Measurements from ENCODE around the gene UNC93B1. TPM values are rescaled to one million over a fixed set of nuclear protein-coding genes. Genes with fewer than 3 reads are reported as not detected.

UNC93B1 gene, protein sequence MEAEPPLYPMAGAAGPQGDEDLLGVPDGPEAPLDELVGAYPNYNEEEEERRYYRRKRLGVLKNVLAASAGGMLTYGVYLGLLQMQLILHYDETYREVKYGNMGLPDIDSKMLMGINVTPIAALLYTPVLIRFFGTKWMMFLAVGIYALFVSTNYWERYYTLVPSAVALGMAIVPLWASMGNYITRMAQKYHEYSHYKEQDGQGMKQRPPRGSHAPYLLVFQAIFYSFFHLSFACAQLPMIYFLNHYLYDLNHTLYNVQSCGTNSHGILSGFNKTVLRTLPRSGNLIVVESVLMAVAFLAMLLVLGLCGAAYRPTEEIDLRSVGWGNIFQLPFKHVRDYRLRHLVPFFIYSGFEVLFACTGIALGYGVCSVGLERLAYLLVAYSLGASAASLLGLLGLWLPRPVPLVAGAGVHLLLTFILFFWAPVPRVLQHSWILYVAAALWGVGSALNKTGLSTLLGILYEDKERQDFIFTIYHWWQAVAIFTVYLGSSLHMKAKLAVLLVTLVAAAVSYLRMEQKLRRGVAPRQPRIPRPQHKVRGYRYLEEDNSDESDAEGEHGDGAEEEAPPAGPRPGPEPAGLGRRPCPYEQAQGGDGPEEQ
- total RNA-seq (10 to 100 TPM; 10.1 to 76.3 (median 21.1) TPM), polyA plus RNA-seq (10 to 100 TPM in 1 of 2 donors, 1 to 10 TPM in 1; 4.3 to 12.7 TPM), total RNA-seq (10.4 reads per million, percentile 36 among the genes with 10 or more reads in this experiment)

DNA sequence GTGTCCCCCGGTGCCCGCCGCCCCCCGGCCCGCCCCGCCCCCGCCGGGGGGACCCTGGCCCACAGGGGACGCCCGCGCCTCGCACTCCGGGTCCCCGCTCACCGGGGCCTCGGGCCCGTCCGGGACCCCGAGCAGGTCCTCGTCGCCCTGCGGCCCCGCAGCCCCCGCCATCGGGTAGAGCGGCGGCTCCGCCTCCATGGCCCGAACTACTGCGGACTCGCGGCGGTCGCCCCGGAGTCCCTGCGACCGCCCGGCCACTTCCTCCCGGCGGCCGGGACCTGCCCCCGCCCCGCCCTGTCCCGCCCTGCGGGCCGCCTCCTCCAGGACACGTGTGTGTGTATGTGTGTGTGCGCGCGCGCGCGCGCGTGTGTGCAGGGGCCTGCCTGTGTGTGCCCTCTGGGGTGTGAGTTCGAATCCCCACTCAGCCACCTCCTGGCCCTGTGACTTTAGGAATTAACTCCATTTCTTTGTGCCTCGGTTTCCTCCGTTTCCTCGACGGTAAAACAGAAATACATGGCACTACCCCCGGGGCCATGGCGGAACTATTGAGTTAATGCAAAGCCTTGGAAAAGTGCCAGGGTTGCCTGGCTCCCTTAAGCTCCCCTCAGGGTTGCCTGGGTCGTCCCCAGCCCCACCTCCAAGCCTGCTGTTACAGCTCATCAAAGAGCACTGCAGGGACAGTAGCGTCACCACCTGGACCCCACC lies at the start of gene UNC93B1:
Gene UNC93B1 (minus strand): TSS at position 252 of the 705 bp plus-strand sequence. CDS start 54 bp downstream, at position 198.
- no peaks in the 10 kb centered on the region for H3K36me3 Mint-ChIP-seq
- peaks cover 0 to 24% (median 20%) of the 10 kb centered on the region in 7 donors for H3K4me1 Mint-ChIP-seq
- ATAC-seq (peak; percentile 93), DNase-seq (peak; percentile 54 to 85 (median 69))
- intact Hi-C loops (cut with micrococcal nuclease) = loop anchor here (1.0 to 10.0 kb wide), 4 partner anchors 26 to 271 kb away; partner anchors contain the start of genes CHKA (in 2 of the 2), NDUFS8 (in 2 of the 2) and C11orf24 (in 1 of the 2)
- H3K9me3 ChIP-seq (ENCODE audit: control insufficient read depth in 2 of 3, low read length in 3 of 3) = no peaks in the 10 kb centered on the region
- H3K4me3 ChIP-seq (ENCODE audit: low read length) = peak within 1 kb of the TSS; percentile 64
- H3K27me3 ChIP-seq (ENCODE audit: control insufficient read depth in 2 of 2, insufficient read depth in 2 of 2, low read length in 2 of 2) = no peaks in the 10 kb centered on the region
- ChIA-PET CTCF (interaction anchor here (1.4 kb wide), 1 partner anchor 48 kb away, joined by 7 read pairs; no protein-coding TSS in a partner anchor), POLR2A (interaction anchor here (1.3 kb wide), 1 partner anchor 27 kb away, joined by 5 read pairs; the partner anchor contains the start of gene NDUFS8)
- peaks cover 0 to 1% (median 0%) of the 10 kb centered on the region in 11 donors for H3K9me3 Mint-ChIP-seq
- H3K4me3 Mint-ChIP-seq = peak within 1 kb of the TSS; percentile 82 to 93 (median 86)
- H3K36me3 ChIP-seq (ENCODE audit: control insufficient read depth in 2 of 3, insufficient read depth in 3 of 3, low read length in 3 of 3) = no peaks in the 10 kb centered on the region
- peak within 1 kb of the TSS; percentile 66 for H3K27ac ChIP-seq (ENCODE audit: low read depth, low read length)
- peaks cover 6 to 8% of the 10 kb centered on the region in 2 donors for H3K4me1 ChIP-seq (ENCODE audit: control insufficient read depth in 2 of 2, insufficient read depth in 2 of 2, low read length in 2 of 2)
- H3K27ac Mint-ChIP-seq = peak within 1 kb of the TSS; percentile 74 to 92 (median 85)
- H3K27me3 Mint-ChIP-seq = no peaks in the 10 kb centered on the region

DNA sequence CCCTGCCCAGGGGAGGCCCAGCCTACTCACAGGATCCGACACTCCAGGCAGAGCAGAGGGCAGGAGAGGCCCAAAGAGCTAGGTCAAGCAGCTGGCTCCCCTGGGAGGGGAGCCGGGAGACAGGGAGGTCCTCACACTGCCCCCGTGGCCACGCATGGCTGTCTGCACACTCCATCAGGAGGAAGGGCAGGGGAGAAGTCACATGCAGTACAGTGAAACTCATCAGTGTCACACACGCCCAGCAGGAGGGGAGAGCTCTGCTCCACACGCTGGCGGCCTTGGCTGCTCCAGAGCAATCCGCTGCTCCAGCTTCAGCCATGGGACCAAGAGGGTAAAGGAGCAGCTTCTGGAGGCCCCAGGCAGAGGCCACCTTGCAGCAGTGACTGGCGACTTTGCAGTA lies 49.2 kb upstream of the UNC93B1 start:
- no peak for ATAC-seq
- peaks cover 0 to 4% (median 0%) of the 10 kb centered on the region in 5 donors for H3K36me3 Mint-ChIP-seq

DNA sequence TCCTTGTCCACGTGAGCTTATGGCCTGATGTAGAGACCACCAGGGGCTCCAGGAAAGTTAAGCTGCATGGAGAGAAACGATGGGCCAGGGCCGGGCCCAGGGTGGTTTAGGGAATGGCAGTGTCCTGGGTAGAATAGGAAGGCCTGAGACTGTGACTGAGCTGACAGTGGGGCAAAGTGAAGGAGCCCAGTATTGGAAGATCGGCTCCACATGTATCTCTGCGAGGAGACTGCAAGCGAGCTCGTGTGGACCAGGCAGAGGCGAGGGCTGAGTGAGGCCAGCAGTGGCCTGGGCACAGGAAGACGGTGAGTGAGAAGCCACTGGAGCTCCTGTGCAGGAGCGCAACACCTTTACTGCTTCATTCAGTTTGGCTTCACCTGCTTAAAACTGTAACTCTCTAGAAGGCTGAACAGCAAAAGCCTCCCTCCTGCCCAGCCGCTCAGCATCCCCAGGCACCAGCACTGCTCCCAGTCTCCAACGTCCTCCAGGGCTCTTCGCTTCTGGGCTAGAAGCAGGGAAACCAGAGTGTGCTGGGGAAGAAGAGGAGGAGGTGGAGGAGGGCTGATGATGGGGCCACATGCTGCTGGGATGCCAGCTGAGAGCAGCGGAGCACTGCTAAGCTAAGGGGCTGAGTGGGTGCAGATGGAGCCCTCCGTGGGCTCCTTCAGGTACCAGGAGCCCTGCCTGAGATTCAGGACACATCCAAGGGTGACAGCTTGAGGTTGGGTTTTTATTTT lies 48.4 kb upstream of the UNC93B1 start:
- Histone ChIP-seq H3K9me3 (ENCODE audit: control insufficient read depth in 2 of 3, low read length in 3 of 3) (no peaks in the 10 kb centered on the region), H3K27ac (ENCODE audit: low read depth, low read length) (no peak overlapping the region), H3K4me3 (ENCODE audit: low read length) (no peak overlapping the region), H3K4me1 (ENCODE audit: control insufficient read depth in 2 of 2, insufficient read depth in 2 of 2, low read length in 2 of 2) (no peaks in the 10 kb centered on the region), H3K27me3 (ENCODE audit: control insufficient read depth in 2 of 2, insufficient read depth in 2 of 2, low read length in 2 of 2) (no peaks in the 10 kb centered on the region), H3K36me3 (ENCODE audit: control insufficient read depth in 2 of 3, insufficient read depth in 3 of 3, low read length in 3 of 3) (peaks cover 0 to 60% (median 13%) of the 10 kb centered on the region in 3 experiments)
- DNase-seq (no peak), ATAC-seq (no peak)
- peaks cover 0 to 4% (median 0%) of the 10 kb centered on the region in 5 donors for H3K36me3 Mint-ChIP-seq
- ChIA-PET CTCF (no interaction called here), POLR2A (no interaction called here)
- intact Hi-C loops (cut with micrococcal nuclease) = no loop called here
- no peaks in the 10 kb centered on the region for H3K9me3 Mint-ChIP-seq
- H3K27me3 Mint-ChIP-seq = no peaks in the 10 kb centered on the region
- H3K4me1 Mint-ChIP-seq = peaks cover 0 to 4% (median 0%) of the 10 kb centered on the region in 7 donors
- H3K4me3 Mint-ChIP-seq = no peak overlapping the region
- peak overlapping the region in 5 of 9 donors; percentile 9 to 80 (median 38) for H3K27ac Mint-ChIP-seq

More for the DNA sequence above, 49.2 kb upstream of the UNC93B1 start:
- H3K4me1 ChIP-seq (ENCODE audit: control insufficient read depth in 2 of 2, insufficient read depth in 2 of 2, low read length in 2 of 2) = no peaks in the 10 kb centered on the region
- intact Hi-C loops (cut with micrococcal nuclease) = no loop called here
- Mint-ChIP-seq H3K4me3 (no peak overlapping the region), H3K27me3 (no peaks in the 10 kb centered on the region), H3K27ac (peak overlapping the region in 3 of 9 donors; percentile 9 to 80 (median 73)), H3K4me1 (peaks cover 0 to 4% (median 0%) of the 10 kb centered on the region in 7 donors), H3K9me3 (no peaks in the 10 kb centered on the region)
- no peak for DNase-seq
- H3K4me3 ChIP-seq (ENCODE audit: low read length) = no peak overlapping the region
- H3K27me3 ChIP-seq (ENCODE audit: control insufficient read depth in 2 of 2, insufficient read depth in 2 of 2, low read length in 2 of 2) = no peaks in the 10 kb centered on the region
- POLR2A ChIA-PET = no interaction called here
- CTCF ChIA-PET = no interaction called here
- H3K9me3 ChIP-seq (ENCODE audit: control insufficient read depth in 2 of 3, low read length in 3 of 3) = no peaks in the 10 kb centered on the region
- no peak overlapping the region for H3K27ac ChIP-seq (ENCODE audit: low read depth, low read length)
- H3K36me3 ChIP-seq (ENCODE audit: control insufficient read depth in 2 of 3, insufficient read depth in 3 of 3, low read length in 3 of 3) = peaks cover 0 to 52% (median 13%) of the 10 kb centered on the region in 3 experiments

DNA sequence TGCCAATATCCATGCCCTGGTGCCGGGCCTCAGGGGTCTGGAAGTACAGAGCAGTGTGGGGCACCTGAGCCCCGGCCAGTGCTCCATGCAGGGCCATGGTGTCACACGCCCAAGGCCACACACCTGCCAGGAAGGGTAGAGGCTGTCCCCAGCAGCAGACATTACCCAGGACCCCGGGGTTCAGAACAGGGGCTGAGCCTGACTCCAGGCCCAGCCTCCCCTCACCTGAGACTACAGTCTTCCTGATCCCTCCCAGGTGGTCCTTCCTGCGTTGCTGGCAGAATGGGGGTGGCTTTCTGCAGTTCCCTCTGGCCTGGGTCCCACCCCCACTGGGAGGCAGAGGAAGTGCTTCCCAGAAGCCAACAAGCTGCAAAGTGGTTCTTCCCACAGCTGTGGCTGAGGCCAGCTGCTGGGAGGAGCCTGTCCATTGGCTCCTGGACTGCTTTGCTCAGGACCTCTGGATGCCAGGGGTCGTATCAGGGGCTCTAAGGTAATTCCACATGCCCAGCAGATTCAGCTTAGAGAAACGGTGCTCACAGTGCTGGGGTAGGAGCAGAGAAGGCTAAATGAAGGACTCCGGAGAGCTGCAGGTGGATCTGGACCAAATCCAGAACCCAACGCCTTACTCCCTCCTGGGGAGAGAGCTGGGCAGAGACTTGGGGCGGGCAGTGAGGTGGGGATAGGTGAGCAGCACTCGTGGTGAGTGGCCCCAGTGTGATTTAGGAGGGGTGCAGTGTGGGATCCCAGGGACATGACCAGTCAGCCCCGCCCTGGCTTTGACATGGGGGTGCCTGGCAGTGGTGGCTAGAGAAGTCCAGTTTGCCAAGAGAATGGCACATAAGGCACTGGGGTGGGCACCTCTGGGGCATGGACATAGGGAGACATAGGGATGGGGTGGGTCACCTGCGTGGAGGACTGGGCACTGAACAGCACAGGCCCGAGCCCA lies 47.6 kb upstream of the UNC93B1 start:
- ATAC-seq (no peak), DNase-seq (no peak)
- Histone ChIP-seq H3K36me3 (ENCODE audit: control insufficient read depth in 2 of 3, insufficient read depth in 3 of 3, low read length in 3 of 3) (peaks cover 0 to 66% (median 13%) of the 10 kb centered on the region in 3 experiments), H3K4me3 (ENCODE audit: low read length) (no peak overlapping the region), H3K27ac (ENCODE audit: low read depth, low read length) (no peak overlapping the region), H3K27me3 (ENCODE audit: control insufficient read depth in 2 of 2, insufficient read depth in 2 of 2, low read length in 2 of 2) (no peaks in the 10 kb centered on the region), H3K4me1 (ENCODE audit: control insufficient read depth in 2 of 2, insufficient read depth in 2 of 2, low read length in 2 of 2) (no peaks in the 10 kb centered on the region), H3K9me3 (ENCODE audit: control insufficient read depth in 2 of 3, low read length in 3 of 3) (no peaks in the 10 kb centered on the region)
- Mint-ChIP-seq H3K9me3 (no peaks in the 10 kb centered on the region), H3K27me3 (no peaks in the 10 kb centered on the region), H3K27ac (peak overlapping the region in 4 of 9 donors; percentile 28 to 82 (median 62)), H3K36me3 (peaks cover 0 to 4% (median 0%) of the 10 kb centered on the region in 5 donors), H3K4me3 (no peak overlapping the region), H3K4me1 (peaks cover 0 to 4% (median 0%) of the 10 kb centered on the region in 7 donors)
- POLR2A ChIA-PET = no interaction called here
- CTCF ChIA-PET = no interaction called here
- intact Hi-C loops (cut with micrococcal nuclease) = no loop called here

DNA sequence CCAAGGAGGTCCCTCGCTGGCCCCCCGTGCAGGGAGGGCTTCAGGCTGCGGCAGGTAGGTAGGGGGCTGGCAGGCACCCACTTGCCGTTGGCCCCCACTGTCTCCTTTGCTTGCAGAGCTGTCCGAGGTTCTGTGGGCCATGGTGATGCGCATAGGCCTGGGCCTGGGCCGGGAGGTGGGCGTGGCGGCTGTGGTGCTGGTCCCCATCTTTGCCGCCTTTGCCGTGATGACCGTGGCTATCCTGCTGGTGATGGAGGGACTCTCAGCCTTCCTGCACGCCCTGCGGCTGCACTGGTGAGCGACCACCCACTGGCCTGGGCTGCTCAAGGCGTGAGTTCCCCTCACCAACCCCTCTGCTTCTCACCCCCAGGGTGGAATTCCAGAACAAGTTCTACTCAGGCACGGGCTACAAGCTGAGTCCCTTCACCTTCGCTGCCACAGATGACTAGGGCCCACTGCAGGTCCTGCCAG lies 46.5 kb upstream of the UNC93B1 start:
- ATAC-seq = no peak
- no peak for DNase-seq
- no peaks in the 10 kb centered on the region for H3K4me1 Mint-ChIP-seq
- Histone ChIP-seq H3K4me1 (ENCODE audit: control insufficient read depth in 2 of 2, insufficient read depth in 2 of 2, low read length in 2 of 2) (no peaks in the 10 kb centered on the region), H3K36me3 (ENCODE audit: control insufficient read depth in 2 of 3, insufficient read depth in 3 of 3, low read length in 3 of 3) (peaks cover 0 to 76% (median 13%) of the 10 kb centered on the region in 3 experiments), H3K27me3 (ENCODE audit: control insufficient read depth in 2 of 2, insufficient read depth in 2 of 2, low read length in 2 of 2) (no peaks in the 10 kb centered on the region), H3K27ac (ENCODE audit: low read depth, low read length) (no peak overlapping the region), H3K4me3 (ENCODE audit: low read length) (no peak overlapping the region), H3K9me3 (ENCODE audit: control insufficient read depth in 2 of 3, low read length in 3 of 3) (no peaks in the 10 kb centered on the region)
- POLR2A ChIA-PET = interaction anchor here (1.0 kb wide), 1 partner anchor 10 kb away, joined by 3 read pairs; no protein-coding TSS in a partner anchor
- H3K4me3 Mint-ChIP-seq = no peak overlapping the region
- H3K27me3 Mint-ChIP-seq = no peaks in the 10 kb centered on the region
- H3K9me3 Mint-ChIP-seq = no peaks in the 10 kb centered on the region
- peak overlapping the region in 2 of 9 donors; percentile 4 to 28 for H3K27ac Mint-ChIP-seq
- H3K36me3 Mint-ChIP-seq = peaks cover 0 to 4% (median 0%) of the 10 kb centered on the region in 5 donors
- intact Hi-C loops (cut with micrococcal nuclease) = no loop called here
- CTCF ChIA-PET = no interaction called here
